SHP77 (cell line): ENCODE results near the gene SHROOM4.

ENCODE experiments used
- DNase-seq, 2 experiments: peaks; one replicate each; lab custom pipeline; 2025; lab: John Stamatoyannopoulos, UW

SHROOM4 gene

GRCh38 chrX:50615570-50616158 lies 198.3 kb downstream of the SHROOM4 start:
- no peak for DNase-seq

GRCh38 chrX:50614460-50614859 lies 199.5 kb downstream of the SHROOM4 start:
- DNase-seq, result no peak

GRCh38 chrX:50613846-50614245 lies 200.1 kb downstream of the SHROOM4 start:
- DNase-seq, result no peak

GRCh38 chrX:50609796-50610195 lies 204.2 kb downstream of the SHROOM4 start:
- no peak for DNase-seq

- no peak for DNase-seq
Observed at GRCh38 chrX:50606300-50606950, 207.6 kb downstream of the SHROOM4 start.

GRCh38 chrX:50596056-50596455 lies 217.9 kb downstream of the SHROOM4 start:
- no peak for DNase-seq

- DNase-seq, result no peak
Observed at GRCh38 chrX:50594788-50595187, 219.2 kb downstream of the SHROOM4 start.

- DNase-seq, result no peak
Observed at GRCh38 chrX:50586980-50587379, 227.0 kb downstream of the SHROOM4 start.

GRCh38 chrX:50586407-50586806 lies 227.6 kb downstream of the SHROOM4 start:
- no peak for DNase-seq

- no peak for DNase-seq
Observed at GRCh38 chrX:50581405-50581804, 232.6 kb downstream of the SHROOM4 start.

- DNase-seq, result peak; percentile 66 to 68
Observed at GRCh38 chrX:50579955-50580354, 234.0 kb downstream of the SHROOM4 start.

- peak; percentile 12 to 14 for DNase-seq
Observed at GRCh38 chrX:50577326-50577725, 236.7 kb downstream of the SHROOM4 start.

- no peak for DNase-seq
Observed at GRCh38 chrX:50567636-50568035, 246.4 kb downstream of the SHROOM4 start.

- DNase-seq, result peak; percentile 0 to 17
Observed at GRCh38 chrX:50565718-50566117, 248.3 kb downstream of the SHROOM4 start.
